Spleen (tissue), 7 donors: Measurements from ENCODE around the gene IFNLR1.

Source experiments
- POLR2AphosphoS5 ChIP-seq, 3 donors: sonication (generic); formaldehyde crosslinking; IDR thresholded peaks; one replicate each; pipeline ENCODE4 v1.5.1; 2017; ENCODE audit warnings: antibody characterized with exemption in 3 of 3
- TF ChIP-seq, protein P1 (sequence below), 11 experiments: fragments of 200-600 bp in 7 of 11; fragments of 450-650 bp in 4 of 11; sonication (generic) in 4 of 11; IDR thresholded peaks in 8 of 11; conservative IDR thresholded peaks in 3 of 11; 1 replicate in 7 of 11; 2 replicates in 4 of 11; pipeline versions ENCODE4 v1.4.0 to v1.8.0; 2016 to 2021; ENCODE audit warnings: antibody characterized with exemption in 11 of 11, inconsistent platforms in 4 of 11, mild to moderate bottlenecking in 1 of 11
- donor health status: DM: no; HTN: no; CAD: no; lungs with moderate emphysema.
- donor health status: DM: no; HTN: no; CAD: no.
- donor health status: DM: no; HTN: no; CAD: no.

DNA sequence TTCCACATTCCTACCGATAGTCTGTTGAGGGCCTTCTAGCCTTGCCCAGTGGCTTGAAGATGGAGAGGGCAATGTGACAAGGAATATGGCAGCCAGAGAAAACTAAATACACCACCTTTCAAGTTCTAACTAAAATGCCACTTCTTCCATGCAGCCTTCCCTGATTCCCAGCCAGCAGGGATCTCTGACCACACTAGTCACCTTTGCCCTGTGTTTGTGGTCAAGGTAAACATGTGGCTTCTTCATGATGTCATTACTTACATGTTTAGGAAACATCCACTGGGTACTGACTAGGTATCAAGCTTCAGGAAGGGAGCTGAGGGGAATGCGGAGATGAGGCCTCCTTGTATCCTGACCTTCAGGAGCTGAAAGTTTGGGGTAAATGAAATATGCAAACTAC, 21.6 kb downstream of the IFNLR1 start:
- no peak for TF ChIP-seq POLR2AphosphoS5 (IDR thresholded peaks at IDR 0.05)
- TF ChIP-seq, protein P1, sequence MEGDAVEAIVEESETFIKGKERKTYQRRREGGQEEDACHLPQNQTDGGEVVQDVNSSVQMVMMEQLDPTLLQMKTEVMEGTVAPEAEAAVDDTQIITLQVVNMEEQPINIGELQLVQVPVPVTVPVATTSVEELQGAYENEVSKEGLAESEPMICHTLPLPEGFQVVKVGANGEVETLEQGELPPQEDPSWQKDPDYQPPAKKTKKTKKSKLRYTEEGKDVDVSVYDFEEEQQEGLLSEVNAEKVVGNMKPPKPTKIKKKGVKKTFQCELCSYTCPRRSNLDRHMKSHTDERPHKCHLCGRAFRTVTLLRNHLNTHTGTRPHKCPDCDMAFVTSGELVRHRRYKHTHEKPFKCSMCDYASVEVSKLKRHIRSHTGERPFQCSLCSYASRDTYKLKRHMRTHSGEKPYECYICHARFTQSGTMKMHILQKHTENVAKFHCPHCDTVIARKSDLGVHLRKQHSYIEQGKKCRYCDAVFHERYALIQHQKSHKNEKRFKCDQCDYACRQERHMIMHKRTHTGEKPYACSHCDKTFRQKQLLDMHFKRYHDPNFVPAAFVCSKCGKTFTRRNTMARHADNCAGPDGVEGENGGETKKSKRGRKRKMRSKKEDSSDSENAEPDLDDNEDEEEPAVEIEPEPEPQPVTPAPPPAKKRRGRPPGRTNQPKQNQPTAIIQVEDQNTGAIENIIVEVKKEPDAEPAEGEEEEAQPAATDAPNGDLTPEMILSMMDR (IDR thresholded peaks at IDR 0.05 in 8 of 11, conservative IDR thresholded peaks at IDR 0.05 in 3 of 11), result no peak
